IMR-90 (cell line): ENCODE data around the gene PBX3. TPM values are rescaled to one million over a fixed set of nuclear protein-coding genes. Genes with fewer than 3 reads are reported as not detected.
A peak's percentile ranks its signal among the peaks of the same experiment; 100 is the strongest.

Source experiments
- ATAC-seq: fragments of 200-7000 bp; cut with Tn5 transposase; 2 replicates; pipeline ENCODE4 v1.9.1; 2020; ENCODE audit warnings: low read depth, mild to moderate bottlenecking, moderate library complexity
- BruUV-seq: library from RNA; stranded (reverse); fragments of 400-500 nt; replicated peaks from 2 replicates; lab custom pipeline; 2021; lab: Mats Ljungman, UMichigan
- CTCF ChIA-PET: fragments of 300-600 bp; formaldehyde crosslinking; extraction: SDS; loops from one replicate; lab custom pipeline; 2021; ENCODE audit warnings: antibody characterized with exemption; lab: Yijun Ruan, JAX
- POLR2A ChIA-PET: fragments of 300-600 bp; sonication (Branson Sonifier 250); formaldehyde crosslinking; loops from one replicate; lab custom pipeline; 2022; ENCODE audit warnings: antibody characterized with exemption; ENCODE audit not compliant: unreplicated experiment; lab: Charles Lee
- DNase-seq: peaks from one replicate; pipeline ENCODE4 v3.0.0; 2013
- H2AFZ ChIP-seq: replicated peaks from 2 replicates; pipeline ENCODE3; 2013; ENCODE audit warnings: low read length, mild to moderate bottlenecking; ENCODE audit not compliant: poor library complexity
- H2AK5ac ChIP-seq: 2 replicates; pipeline ENCODE4 v1.6.1; 2013; ENCODE audit warnings: low read depth, low read length, inconsistent platforms
- H2AK9ac ChIP-seq: replicated peaks from 2 replicates; pipeline ENCODE3; 2013; ENCODE audit warnings: mild to moderate bottlenecking, low read depth, low read length, moderate library complexity; ENCODE audit not compliant: poor library complexity
- H2BK120ac ChIP-seq: 2 replicates; pipeline ENCODE4 v1.6.1; 2013; ENCODE audit warnings: low read depth, low read length, inconsistent platforms
- H2BK15ac ChIP-seq: 3 replicates; pipeline ENCODE4 v1.6.1; 2013; ENCODE audit warnings: low read depth, low read length, inconsistent platforms
- H2BK20ac ChIP-seq: 2 replicates; pipeline ENCODE4 v1.6.1; 2013; ENCODE audit warnings: low read depth, mild to moderate bottlenecking, inconsistent platforms, low read length, moderate library complexity
- H2BK5ac ChIP-seq: 2 replicates; pipeline ENCODE4 v1.6.1; 2013; ENCODE audit warnings: mild to moderate bottlenecking, low read depth, low read length, inconsistent platforms; ENCODE audit not compliant: poor library complexity, severe bottlenecking
- H3K14ac ChIP-seq: replicated peaks from 2 replicates; pipeline ENCODE4 v1.6.1; 2013; ENCODE audit warnings: low read depth, low read length, inconsistent platforms
- H3K18ac ChIP-seq: 2 replicates; pipeline ENCODE4 v1.6.1; 2013; ENCODE audit warnings: low read depth, low read length, control low read depth
- H3K23ac ChIP-seq: 2 replicates; pipeline ENCODE4 v1.6.1; 2013; ENCODE audit warnings: low read depth, low read length, inconsistent platforms
- H3K27ac ChIP-seq: 2 replicates; pipeline ENCODE4 v1.5.1; 2013; ENCODE audit warnings: mild to moderate bottlenecking, control low read depth, low read length; ENCODE audit not compliant: insufficient read depth
- H3K27me3 ChIP-seq: 2 replicates; pipeline ENCODE4 v1.6.1; 2013; ENCODE audit warnings: low read length; ENCODE audit not compliant: control insufficient read depth, insufficient read depth
- H3K36me3 ChIP-seq: 2 replicates; pipeline ENCODE4 v1.6.1; 2013; ENCODE audit warnings: low read length, mixed read lengths; ENCODE audit not compliant: control insufficient read depth, insufficient read depth
- H3K4ac ChIP-seq: 2 replicates; pipeline ENCODE4 v1.6.1; 2013; ENCODE audit warnings: low read depth, low read length, inconsistent platforms
- H3K4me1 ChIP-seq: 2 replicates; pipeline ENCODE4 v1.6.1; 2013; ENCODE audit warnings: low read length, mixed read lengths; ENCODE audit not compliant: control insufficient read depth, insufficient read depth
- H3K4me2 ChIP-seq: 2 replicates; pipeline ENCODE4 v1.6.1; 2013; ENCODE audit warnings: low read depth, mild to moderate bottlenecking, control low read depth, low read length, moderate library complexity
- H3K4me3 ChIP-seq: 2 replicates; pipeline ENCODE4 v1.5.1; 2013; ENCODE audit warnings: low read depth, mild to moderate bottlenecking, control low read depth, low read length, moderate library complexity; ENCODE audit not compliant: insufficient read depth
- H3K56ac ChIP-seq: 2 replicates; pipeline ENCODE4 v1.6.1; 2013; ENCODE audit warnings: low read length, inconsistent platforms; ENCODE audit not compliant: insufficient read depth; ENCODE audit errors: extremely low read depth
- H3K79me1 ChIP-seq, 2 experiments: 2 replicates each; pipeline ENCODE4 v1.6.1; 2013; ENCODE audit warnings: low read length in 2 of 2, inconsistent platforms in 1 of 2, low read depth in 1 of 2
- H3K9ac ChIP-seq: 2 replicates; pipeline ENCODE4 v1.6.1; 2013; ENCODE audit warnings: low read depth, low read length, control low read depth
- H3K9me1 ChIP-seq: 2 replicates; pipeline ENCODE4 v1.6.1; 2013; ENCODE audit warnings: low read length, inconsistent platforms; ENCODE audit not compliant: insufficient read depth
- H3K9me3 ChIP-seq: 2 replicates; pipeline ENCODE4 v1.6.1; 2013; ENCODE audit warnings: low read length; ENCODE audit not compliant: control insufficient read depth, insufficient read depth
- H4K20me1 ChIP-seq: 2 replicates; pipeline ENCODE4 v1.6.1; 2013; ENCODE audit warnings: low read length, inconsistent platforms; ENCODE audit not compliant: insufficient read depth
- H4K5ac ChIP-seq: 2 replicates; pipeline ENCODE4 v1.6.1; 2013; ENCODE audit warnings: mild to moderate bottlenecking, low read depth, low read length, control low read depth
- H4K8ac ChIP-seq, 2 experiments: 2 replicates each; pipeline ENCODE4 v1.6.1; 2013; ENCODE audit warnings: low read depth in 2 of 2, low read length in 2 of 2, control low read depth in 1 of 2, inconsistent platforms in 1 of 2
- H4K91ac ChIP-seq: 2 replicates; pipeline ENCODE4 v1.6.1; 2013; ENCODE audit warnings: low read depth, low read length, inconsistent platforms; ENCODE audit not compliant: insufficient read depth
- BHLHE40 ChIP-seq: fragments of 150-350 bp; IDR thresholded peaks from 2 replicates; pipeline ENCODE4 v1.6.1; 2016; ENCODE audit warnings: mild to moderate bottlenecking, low read depth, low read length
- CTCF ChIP-seq: conservative IDR thresholded peaks from 2 replicates; pipeline ENCODE4 v1.5.1; 2012; ENCODE audit warnings: mild to moderate bottlenecking, low read depth, low read length, improper control_type of control experiment
- MAZ ChIP-seq: IDR thresholded peaks from 2 replicates; pipeline ENCODE4 v1.6.1; 2012; ENCODE audit warnings: low read depth, mild to moderate bottlenecking, low read length, improper control_type of control experiment, moderate library complexity, borderline replicate concordance
- POLR2A ChIP-seq: IDR thresholded peaks from 2 replicates; pipeline ENCODE4 v1.6.1; 2012; ENCODE audit warnings: mild to moderate bottlenecking, low read depth, low read length
- RAD21 ChIP-seq: IDR thresholded peaks from 2 replicates; pipeline ENCODE4 v1.6.1; 2012; ENCODE audit warnings: low read length, improper control_type of control experiment
- WGBS, 2 experiments: methylation state at CpG; one replicate each; pipeline versions ENCODE4 v1.1.5 to v1.1.7; 2013; ENCODE audit warnings: missing lambda C conversion rate in 2 of 2; ENCODE audit not compliant: insufficient read length in 1 of 2; ENCODE audit errors: extremely low coverage in 2 of 2; 5-methylcytosine and 5-hydroxymethylcytosine counted together
- dilution Hi-C: fragments of 300-500 bp; cut with HindIII; formaldehyde crosslinking; loops from one replicate; pipeline ENCODE4 v1.14.3; 2018; ENCODE audit warnings: low sequenced_read_pairs; ENCODE audit not compliant: unreplicated experiment
- in situ Hi-C: fragments of 300-500 bp; cut with MboI; formaldehyde crosslinking; loops from 3 replicates; pipeline ENCODE4 v1.14.3; 2019; ENCODE audit warnings: low sequenced_read_pairs, inconsistent platforms, mixed read lengths
- intact Hi-C: fragments of 100-400 bp; cut with micrococcal nuclease; formaldehyde crosslinking; loops from 2 replicates; pipeline ENCODE4 v1.10.0; 2022
- polyA plus RNA-seq, 3 experiments: library from polyadenylated mRNA; depleted of rRNA; stranded (reverse); fragments of >200 nt; gene quantifications; 2 replicates each; pipeline ENCODE4 v1.2.3, GENCODE V29; 2012; ENCODE audit warnings: low replicate concordance in 1 of 3
- total RNA-seq: library from RNA; depleted of rRNA; stranded (reverse); fragments of >200 nt; gene quantifications from 2 replicates; pipeline ENCODE4 v1.2.3, GENCODE V29; 2012

PBX3 gene
- total and polyA plus RNA-seq, 2 of the 4 experiments (the other 2 are of a cell fraction), result 12.0 to 15.6 TPM

- no peak overlapping the region for H2AK9ac ChIP-seq
- H4K20me1 ChIP-seq, result no peaks in the 10 kb centered on the region
- no peak overlapping the region for H2BK15ac ChIP-seq
- no peak overlapping the region for H3K23ac ChIP-seq
- H3K4ac ChIP-seq, result no peak overlapping the region
- no peak overlapping the region for H3K9ac ChIP-seq
- no peaks in the 10 kb centered on the region for H3K36me3 ChIP-seq
- H3K9me3 ChIP-seq, result no peaks in the 10 kb centered on the region
- H2BK120ac ChIP-seq, result no peak overlapping the region
- no peak for TF ChIP-seq BHLHE40
- no peak for TF ChIP-seq MAZ
- TF ChIP-seq POLR2A, result no peak
- no peak for TF ChIP-seq CTCF
- TF ChIP-seq RAD21, result no peak
- POLR2A ChIA-PET, result no interaction called here
- H2AFZ ChIP-seq, result no peak overlapping the region
- DNase-seq, result peak; percentile 10
- no peak overlapping the region for H3K4me3 ChIP-seq
- in situ Hi-C loops, result no loop called here
- H2AK5ac ChIP-seq, result no peak overlapping the region
- H3K9me1 ChIP-seq, result peaks cover 3% of the 10 kb centered on the region
- H4K5ac ChIP-seq, result no peak overlapping the region
- 100% methylated on average over 1 of the region's 8 CpGs; no CpG with 5 or more reads in 1 of the 2 experiments for WGBS, 2 experiments
- H3K56ac ChIP-seq, result no peak overlapping the region
- ATAC-seq, result 0 out of 2 replicates have a peak, but pooled peaks have one; percentile 24
- dilution Hi-C loops, result no loop called here
- H3K79me1 ChIP-seq, result peaks cover 4 to 8% of the 10 kb centered on the region in 2 experiments; a peak in 3 of 4 replicates
- no peak overlapping the region for H3K27ac ChIP-seq
- H3K4me1 ChIP-seq, result peaks cover 3% of the 10 kb centered on the region; the same call in 1 of the 2 replicates
- no TSS peak for BruUV-seq
- H3K14ac ChIP-seq, result 0 out of 2 replicates have a peak overlapping the region, but pooled peaks have one; percentile 10
- no peak overlapping the region for H3K18ac ChIP-seq
- H4K8ac ChIP-seq, result no peak overlapping the region
- CTCF ChIA-PET, result interaction anchor here (1.2 kb wide), 1 partner anchor 11 kb away, joined by 3 read pairs; no protein-coding TSS in a partner anchor
- intact Hi-C loops, result no loop called here
- H3K27me3 ChIP-seq, result no peaks in the 10 kb centered on the region
- no peak overlapping the region for H2BK20ac ChIP-seq
- H3K4me2 ChIP-seq, result no peak overlapping the region
- H4K91ac ChIP-seq, result no peak overlapping the region
- no peak overlapping the region for H2BK5ac ChIP-seq
Measured at GRCh38 chr9:125911861-125912644, 164.9 kb downstream of the PBX3 start.
